T47D (cell line): ENCODE data around the gene AKR7A2.

ENCODE experiments used
- DNase-seq, 2 experiments: peaks; one replicate each; pipeline versions ENCODE4 v3.0.0 to v3.0.0-alpha.2; 2011 to 2012; ENCODE audit warnings: low read depth in 1 of 2, low spot score in 1 of 2
- JUND ChIP-seq: IDR thresholded peaks from 2 replicates; pipeline ENCODE4 v1.6.1; 2012; ENCODE audit warnings: low read depth
- in situ Hi-C: cut with HindIII; loops from 2 replicates; pipeline ENCODE4 v1.10.0; 2016; ENCODE audit warnings: low sequenced_read_pairs, low pct_unique_long_range_greater_than_20kb

Gene AKR7A2

DNA sequence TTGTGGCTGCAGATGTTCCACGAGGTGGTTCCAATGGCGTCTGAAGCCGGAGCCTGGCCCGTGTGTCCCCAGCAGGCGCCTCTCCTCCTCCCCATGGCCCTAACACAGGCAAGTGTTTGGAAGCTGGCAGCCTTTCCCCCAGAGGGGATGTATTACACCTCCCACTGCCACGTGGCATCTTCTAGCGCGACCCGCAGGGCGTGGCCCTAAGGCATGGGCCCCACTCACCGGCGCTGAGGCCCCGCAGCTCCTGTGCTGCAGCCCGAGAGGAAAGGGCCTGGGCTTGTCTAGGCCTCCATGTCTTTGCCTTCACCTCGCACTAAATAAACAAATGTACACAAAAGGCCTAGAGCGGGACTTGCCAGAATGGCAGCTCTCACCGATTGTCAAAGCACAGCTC lies 38.1 kb upstream of the AKR7A2 start:
- DNase-seq, result no peak
- in situ Hi-C loops, result no loop called here
- no peak for TF ChIP-seq JUND

DNA sequence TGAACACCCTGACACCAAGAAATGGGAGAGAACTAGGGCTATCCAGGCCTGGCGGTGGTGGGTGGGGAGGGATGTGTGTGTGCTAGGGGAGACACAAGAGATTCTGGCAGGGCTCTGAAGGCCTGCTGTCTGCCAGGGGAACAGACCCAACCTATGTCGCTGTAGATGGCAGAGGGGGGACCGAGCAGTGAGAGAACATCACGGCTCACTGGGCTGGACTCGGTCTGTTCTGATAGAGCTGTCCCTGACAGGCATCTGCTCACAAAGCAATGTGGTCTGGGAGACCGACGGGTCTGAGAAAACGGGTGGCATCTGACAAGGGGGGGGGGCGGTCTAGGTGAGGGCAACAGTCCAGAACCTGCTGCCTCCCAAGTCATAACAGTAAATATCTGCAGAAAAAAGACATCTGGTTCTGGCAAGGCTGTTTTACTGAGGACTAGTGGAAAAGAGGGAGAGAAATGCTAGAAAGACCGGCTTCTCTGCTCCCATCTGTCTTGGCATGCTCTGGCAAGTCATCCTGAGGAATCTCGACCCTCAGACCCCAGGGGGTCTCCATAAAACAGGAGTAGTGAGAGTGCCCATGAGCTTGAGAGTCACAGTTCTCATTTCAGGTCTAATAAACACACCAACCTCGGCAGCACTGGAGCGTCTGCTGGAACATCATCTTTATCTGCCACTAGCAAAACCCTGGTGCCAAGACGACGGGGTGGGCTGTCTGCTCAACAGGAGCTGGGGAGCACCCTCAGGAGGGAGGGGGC lies 36.7 kb upstream of the AKR7A2 start:
- in situ Hi-C loops, result no loop called here
- DNase-seq, result no peak
- no peak for TF ChIP-seq JUND

DNA sequence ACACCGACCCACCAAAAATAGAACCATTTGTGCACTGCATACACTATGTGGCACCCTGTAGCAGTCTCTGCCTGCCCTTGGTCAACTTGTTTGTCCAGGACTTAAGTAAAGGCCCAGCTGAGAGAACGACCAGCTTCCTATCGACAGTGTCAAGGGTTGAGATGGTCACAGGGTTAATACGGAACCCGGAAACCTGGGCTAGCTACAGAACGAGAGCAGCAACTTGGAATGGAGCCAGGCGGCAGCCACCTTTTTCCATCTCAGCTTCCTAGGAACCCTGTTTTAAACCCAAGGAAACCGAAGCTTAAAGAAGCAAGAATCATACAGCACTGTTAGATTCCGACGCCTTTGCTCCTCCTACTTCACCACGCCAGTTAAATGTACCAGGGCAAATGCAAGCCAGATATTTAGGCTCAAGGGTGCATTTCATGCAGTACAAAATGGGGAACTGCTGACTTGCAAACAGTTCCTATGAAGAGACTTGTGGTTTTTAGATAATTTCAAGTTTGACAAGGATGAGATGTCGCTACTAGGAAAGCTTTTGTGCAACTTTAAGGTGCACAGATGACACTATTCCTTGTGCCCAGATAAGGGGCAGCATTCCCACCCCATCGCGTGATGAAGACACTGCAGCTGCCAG lies 35.7 kb upstream of the AKR7A2 start:
- no peak for TF ChIP-seq JUND
- in situ Hi-C loops, result no loop called here
- DNase-seq, result no peak

DNA sequence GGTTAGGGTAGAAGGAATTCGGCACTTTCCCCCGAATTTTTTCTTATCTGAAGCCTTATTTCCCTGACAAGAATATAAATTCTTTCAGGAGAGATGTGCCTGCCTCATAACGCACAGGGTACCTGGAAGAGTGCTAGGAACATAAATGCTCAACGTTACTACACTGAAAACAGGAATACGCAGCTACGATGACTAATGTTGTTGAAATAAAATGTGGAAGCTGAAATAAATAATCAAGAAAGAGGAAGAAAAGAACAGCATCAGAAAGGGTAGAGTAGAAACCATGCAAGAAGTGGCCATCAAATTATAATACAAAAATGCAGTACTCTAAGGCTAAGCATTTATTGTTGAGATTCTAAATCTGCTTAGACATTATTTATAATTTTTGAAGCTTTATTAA lies 34.1 kb upstream of the AKR7A2 start:
- no peak for TF ChIP-seq JUND
- DNase-seq, result no peak
- in situ Hi-C loops, result no loop called here

DNA sequence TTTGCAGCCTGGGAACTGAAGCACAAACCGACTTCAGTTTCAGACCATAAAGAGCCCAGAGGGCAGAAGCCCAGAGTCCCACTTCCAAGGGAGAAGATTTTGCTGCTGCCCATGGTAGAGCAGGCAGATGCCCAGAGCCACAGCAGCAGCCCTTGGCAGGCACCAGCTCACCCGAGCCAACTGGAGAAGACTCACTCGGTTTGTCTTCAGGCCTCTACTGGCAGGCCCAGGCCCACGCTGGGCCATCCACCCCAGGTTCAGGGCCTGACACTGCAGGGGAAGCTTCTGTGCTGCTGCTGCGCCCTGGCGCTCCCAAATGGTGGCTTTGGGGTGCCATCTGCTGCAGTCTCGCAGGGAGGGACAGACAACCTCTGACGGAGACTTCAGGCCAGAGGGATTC lies 33.4 kb upstream of the AKR7A2 start:
- in situ Hi-C loops, result no loop called here
- DNase-seq, result no peak
- no peak for TF ChIP-seq JUND

DNA sequence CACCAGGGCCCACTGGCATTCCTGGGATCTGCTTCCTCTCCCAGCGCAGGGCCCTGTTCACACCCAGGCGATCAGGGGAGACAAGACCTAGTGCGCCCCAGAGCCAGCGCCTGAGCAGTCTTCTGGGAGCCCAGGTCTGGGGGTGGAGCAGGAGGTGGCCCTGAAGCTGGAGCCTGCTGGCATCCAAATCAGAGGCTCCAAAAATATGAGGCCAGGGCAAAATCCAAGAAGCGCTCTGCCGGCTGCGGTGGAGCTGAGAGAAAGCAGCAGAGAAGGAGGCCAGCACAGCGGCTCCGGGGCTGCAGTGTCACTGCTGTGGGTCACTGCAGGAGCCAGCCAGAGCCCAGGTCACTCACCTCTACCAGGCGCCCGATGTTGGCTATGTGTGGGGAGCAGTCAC lies 32.9 kb upstream of the AKR7A2 start:
- no peak for TF ChIP-seq JUND
- DNase-seq, result no peak
- in situ Hi-C loops, result no loop called here

DNA sequence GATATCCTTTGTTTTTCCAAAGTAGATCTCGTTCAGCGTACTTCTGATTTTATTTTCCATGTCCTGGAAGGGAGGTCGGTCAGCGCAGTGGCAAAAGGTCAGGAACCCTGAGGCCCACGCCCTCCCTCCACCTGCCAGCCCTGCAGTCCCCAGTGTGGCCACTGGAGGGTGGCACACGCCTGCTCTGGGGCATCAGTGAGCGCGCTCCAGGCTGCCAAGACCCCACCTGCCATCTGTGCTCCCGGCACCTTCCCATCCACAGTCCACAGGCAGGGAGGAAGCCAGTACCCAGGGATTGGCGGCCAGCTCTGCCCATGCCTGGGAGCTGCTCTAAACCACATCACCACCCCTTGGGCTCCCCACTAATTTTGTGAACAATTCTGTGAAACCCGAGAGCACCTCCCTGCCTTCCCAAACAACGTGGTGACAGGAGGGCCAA lies 32.4 kb upstream of the AKR7A2 start:
- no peak for TF ChIP-seq JUND
- in situ Hi-C loops, result no loop called here
- peak in 1 of 2 experiments; percentile 42 for DNase-seq

DNA sequence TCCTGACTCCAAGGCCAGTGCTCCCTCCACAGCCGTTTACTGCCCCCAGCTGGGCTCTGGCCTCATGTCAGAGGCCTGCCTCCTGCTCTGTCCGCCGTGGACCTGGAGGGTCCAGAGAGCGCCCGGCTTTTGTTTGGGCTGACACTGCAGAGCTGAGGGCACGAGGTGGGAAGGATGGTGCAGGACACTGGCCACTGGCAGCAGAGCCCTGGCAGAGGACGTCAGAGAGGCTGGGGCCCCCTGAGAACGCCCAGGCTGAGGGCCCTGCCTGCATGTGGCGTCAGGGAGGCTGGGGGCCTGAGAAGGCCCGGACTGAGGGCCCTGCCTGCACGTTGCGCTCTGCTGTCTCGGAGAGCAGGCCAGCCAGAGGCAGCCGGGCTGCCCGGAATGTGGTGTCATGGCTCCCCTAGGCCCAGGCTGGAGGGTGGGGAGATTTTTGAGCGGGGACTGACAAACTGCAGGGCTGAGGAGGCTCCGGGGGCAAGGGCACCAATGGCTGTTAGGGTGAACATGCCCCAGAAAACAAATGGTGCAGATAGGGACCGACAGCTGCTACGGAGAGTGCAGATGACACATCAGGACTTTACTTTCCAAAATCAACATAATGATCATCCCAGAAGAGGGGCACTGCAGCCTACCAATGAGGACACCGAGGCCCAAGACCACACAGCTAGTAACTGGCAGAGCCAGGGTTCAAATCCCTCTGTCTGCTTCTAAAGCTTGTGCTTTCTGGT lies 31.8 kb upstream of the AKR7A2 start:
- in situ Hi-C loops, result no loop called here
- TF ChIP-seq JUND, result no peak
- no peak for DNase-seq

DNA sequence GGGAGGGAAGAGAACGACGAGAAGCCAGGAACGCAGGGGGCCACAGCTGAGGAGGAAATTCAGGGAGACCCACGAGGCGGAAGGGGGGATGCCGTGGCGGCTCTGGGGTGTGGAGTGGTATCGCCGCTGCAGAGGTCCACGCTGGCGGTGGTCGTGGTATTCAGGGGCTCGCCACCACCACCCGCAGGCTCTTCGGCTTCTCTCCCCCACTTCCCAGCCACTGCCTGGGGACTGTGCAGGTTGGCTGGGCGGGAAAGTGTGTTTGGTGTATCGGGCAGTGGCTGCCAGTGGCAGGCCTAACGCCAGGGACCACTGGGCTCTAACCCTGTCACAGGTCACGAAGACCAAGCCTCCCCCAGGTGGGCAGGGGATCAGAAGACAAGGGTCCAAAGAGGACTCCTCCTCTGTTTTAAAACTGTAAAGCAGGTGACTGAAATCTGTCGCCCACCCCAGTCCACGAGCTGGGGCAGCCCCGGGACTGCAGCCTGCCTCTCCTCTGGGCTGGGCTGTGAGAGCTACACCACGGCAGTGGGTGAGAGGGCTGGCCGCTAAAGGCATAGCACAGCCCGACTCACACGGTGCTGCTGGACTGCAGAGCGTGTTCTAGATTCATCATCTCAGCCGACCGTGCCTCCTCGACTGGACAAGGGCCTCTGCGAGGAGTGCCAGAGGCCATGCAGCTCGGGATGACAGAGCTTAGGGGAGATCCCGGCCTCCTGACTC lies 31.1 kb upstream of the AKR7A2 start:
- in situ Hi-C loops, result no loop called here
- TF ChIP-seq JUND, result no peak
- DNase-seq, result no peak

DNA sequence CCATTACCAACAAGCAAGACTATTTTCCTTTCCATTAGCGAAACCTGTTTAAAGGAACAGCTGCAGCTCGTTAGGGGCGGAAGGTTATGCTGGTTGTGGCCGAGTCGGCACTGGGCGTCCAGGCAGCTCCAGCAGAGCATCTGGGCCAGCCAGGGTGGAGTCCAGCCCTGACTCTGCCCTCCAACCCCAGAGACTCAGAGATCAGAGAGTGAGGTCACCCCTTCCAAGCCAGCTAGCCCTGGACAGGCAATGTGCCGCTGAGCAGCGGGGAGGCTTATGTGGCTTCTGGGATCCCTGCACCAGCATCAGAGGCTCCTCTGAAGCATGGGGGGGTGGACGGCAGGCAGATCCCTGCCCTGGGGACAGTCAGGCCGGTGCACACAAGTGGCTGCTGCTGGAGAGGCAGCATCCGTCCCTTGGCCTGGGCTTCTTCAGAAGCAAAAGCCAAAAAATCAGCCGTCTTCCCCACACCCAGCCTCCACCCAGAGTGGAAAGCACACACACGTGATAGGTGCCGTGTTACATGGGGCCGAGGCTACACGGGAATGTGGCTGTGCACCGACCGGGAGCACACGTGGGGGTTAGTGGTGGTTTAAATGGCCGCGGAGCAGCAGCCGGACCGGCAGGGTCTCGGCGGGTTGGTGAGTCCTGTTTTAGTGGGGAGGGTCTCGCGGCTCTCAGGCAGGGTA lies 30.3 kb upstream of the AKR7A2 start:
- no peak for DNase-seq
- in situ Hi-C loops, result no loop called here
- no peak for TF ChIP-seq JUND

DNA sequence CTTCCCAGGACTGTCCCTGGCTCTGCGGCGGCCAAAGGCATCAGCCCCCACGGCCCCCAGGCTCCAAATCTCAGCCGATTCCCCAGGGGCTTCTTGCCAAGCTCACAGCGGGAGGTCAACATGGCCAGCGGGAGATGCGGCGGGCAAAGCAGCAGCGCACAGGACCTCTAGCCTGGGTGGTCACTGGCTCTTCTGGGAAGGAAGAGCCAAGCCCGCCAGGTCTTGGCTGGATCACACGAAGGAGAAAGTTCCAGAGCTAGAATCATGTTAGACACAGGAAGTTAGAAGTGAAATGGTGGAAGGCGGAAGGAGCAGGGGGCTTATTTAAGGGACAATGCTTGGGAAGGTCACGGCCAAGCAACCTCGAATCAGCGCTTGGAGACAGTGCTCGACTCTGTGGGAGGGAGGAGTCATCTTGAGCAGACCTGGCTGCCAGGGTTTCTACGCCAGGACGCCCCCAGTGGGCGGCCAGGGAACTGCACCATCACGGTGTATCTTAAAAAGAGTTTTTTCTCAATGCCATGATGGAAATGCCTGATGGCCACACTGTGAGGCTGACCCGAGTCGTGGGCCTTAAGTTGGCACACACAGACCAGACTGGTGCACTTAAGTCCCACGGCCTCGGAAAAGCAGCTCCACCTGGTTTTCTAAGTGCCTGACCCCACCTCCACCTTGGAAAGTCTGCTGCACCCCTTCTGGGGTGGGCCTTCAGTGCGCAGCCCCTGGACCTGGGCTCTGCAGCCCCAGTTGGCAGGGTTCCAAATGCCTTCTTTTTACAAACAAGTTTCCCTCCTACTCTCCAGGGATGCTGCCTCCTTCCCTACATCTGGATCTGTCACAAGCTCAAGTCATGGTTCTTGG lies 29.5 kb upstream of the AKR7A2 start:
- TF ChIP-seq JUND, result no peak
- in situ Hi-C loops, result no loop called here
- DNase-seq, result peak; percentile 71 to 74
